LNCaP clone FGC (cell line): Measurements from ENCODE around the gene IFNAR1.
"Not testable (repeated sequence)": the region's sequence is repeated elsewhere in the genome, so short reads cannot be mapped to it uniquely, and the experiment has no call there.

Experiments used
- DNase-seq: peaks from one replicate; pipeline ENCODE4 v3.0.0-alpha.2; 2011; ENCODE audit warnings: low read depth
- H3K4me3 ChIP-seq: 2 replicates; pipeline ENCODE4 v1.5.1; 2011; ENCODE audit warnings: mild to moderate bottlenecking, low read depth, low read length, control low read depth
- CTCF ChIP-seq: IDR thresholded peaks from 2 replicates; pipeline ENCODE4 v1.5.1; 2012; ENCODE audit warnings: mild to moderate bottlenecking; ENCODE audit not compliant: control insufficient read depth, insufficient read depth; ENCODE audit errors: extremely low read depth

The IFNAR1 gene

DNA sequence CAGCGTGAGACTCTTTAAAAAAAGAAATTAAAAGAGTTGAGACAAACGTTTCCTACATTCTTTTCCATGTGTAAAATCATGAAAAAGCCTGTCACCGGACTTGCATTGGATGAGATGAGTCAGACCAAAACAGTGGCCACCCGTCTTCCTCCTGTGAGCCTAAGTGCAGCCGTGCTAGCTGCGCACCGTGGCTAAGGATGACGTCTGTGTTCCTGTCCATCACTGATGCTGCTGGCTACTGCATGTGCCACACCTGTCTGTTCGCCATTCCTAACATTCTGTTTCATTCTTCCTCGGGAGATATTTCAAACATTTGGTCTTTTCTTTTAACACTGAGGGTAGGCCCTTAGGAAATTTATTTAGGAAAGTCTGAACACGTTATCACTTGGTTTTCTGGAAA, 31.2 kb downstream of the IFNAR1 start:
- TF ChIP-seq CTCF, result no peak
- H3K4me3 ChIP-seq, result no peak overlapping the region
- DNase-seq, result no peak

GRCh38 chr21:33357177-33357576, 32.4 kb downstream of the IFNAR1 start:
- no peak overlapping the region for H3K4me3 ChIP-seq
- TF ChIP-seq CTCF, result no peak
- DNase-seq, result no peak

GRCh38 chr21:33359446-33359845, 34.7 kb downstream of the IFNAR1 start:
- no peak for DNase-seq
- no peak overlapping the region for H3K4me3 ChIP-seq
- TF ChIP-seq CTCF, result no peak

DNA sequence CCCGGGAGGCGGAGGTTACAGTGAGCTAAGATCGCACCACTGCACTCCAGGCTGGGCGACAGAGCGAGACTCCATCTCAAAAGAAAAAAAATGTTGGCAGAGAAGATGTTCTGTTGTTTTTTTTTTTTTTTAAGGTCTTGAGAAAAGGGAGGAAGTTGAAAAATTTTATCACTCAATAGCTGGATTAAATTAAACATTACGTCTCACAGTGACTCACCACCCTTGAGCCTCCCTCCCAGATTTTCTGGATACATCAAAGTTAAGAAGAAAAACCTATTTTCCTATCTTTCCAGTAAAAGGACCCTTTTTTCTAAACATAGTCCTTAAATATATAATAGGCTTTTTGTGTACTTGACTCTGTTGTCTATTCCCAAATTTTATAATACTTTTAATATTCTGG, 35.5 kb downstream of the IFNAR1 start:
- TF ChIP-seq CTCF, result no peak
- no peak for DNase-seq
- no peak overlapping the region for H3K4me3 ChIP-seq

GRCh38 chr21:33360881-33361602, 36.3 kb downstream of the IFNAR1 start:
- H3K4me3 ChIP-seq, result peak overlapping the region; percentile 10; the same call in 1 of the 2 replicates
- DNase-seq, result peak; percentile 27
- TF ChIP-seq CTCF, result peak; percentile 93

DNA sequence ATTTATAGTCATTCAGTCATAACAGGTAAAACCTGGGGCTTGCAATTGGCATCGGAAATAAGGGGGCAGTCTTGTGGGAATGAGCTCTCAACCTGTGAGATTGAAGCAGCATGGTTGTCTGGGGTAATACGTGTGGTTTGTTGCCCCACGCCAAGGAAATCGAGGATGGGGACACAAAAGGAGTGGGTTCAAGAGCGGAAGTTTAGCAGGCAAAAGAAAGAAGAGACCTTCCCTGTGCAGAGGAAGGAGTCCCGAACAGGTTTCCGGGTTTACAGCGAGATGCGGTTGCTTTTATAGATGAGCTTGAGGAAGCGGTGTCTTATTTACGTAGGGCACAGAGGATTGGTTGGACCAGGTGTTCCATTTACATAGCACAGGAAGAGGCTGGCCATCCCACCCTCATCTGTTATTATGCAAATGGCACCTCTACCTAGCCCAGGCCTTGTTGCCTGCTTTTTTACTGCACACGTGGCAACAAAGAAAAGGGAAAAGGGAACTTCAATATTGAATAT, 37.3 kb downstream of the IFNAR1 start:
- DNase-seq, result peak; percentile 28

DNA sequence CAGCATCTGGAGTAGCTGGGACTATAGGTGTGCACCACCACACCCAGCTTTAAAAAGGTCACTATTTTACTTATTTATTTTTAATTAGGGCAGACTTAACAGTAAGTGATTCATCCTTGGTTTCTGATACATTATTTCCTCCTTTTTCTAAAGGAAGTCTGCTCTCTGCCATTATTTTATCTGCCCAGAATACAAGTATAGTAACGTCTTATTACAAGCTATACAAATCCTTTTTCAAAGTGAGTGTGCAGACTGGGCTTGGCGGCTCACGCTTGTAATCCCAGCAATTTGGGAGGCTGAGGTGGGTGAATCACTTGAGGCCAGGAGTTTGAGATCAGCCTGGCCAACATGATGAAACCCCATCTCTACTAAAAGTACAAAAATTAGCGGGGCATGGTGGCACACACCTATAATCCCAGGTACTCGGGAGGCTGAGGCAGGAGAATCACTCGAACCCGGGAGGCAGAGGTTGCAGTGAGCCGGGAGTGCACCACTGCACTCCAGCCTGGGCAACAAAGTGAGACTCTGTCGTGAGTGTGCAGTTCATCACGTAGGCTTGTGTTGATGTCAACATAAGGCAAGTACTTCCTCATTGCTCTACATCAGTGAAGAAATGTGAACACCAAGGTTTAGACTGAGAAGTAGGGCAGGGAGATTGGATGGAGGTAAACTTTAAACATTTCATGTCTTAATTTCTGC, 39.3 kb downstream of the IFNAR1 start:
- not testable (repeated sequence) for DNase-seq, H3K4me3 ChIP-seq

More for the DNA sequence above, 37.3 kb downstream of the IFNAR1 start:
- peak overlapping the region; percentile 5; the same call in 1 of the 2 replicates for H3K4me3 ChIP-seq
- no peak for TF ChIP-seq CTCF
